Smooth muscle cell of the umbilical artery (primary cell): ENCODE measurements around the gene KCNK15. TPM values are rescaled to one million over a fixed set of nuclear protein-coding genes. Genes with fewer than 3 reads are reported as not detected.

Source experiments
- total RNA-seq: library from RNA; depleted of rRNA; stranded (reverse); fragments of >200 nt; gene quantifications from 2 replicates; pipeline ENCODE4 v1.2.3, GENCODE V29; 2014

KCNK15 gene
- total RNA-seq = 0.09 TPM in 1 of 2 replicates, not detected in the other

GRCh38 chr20:44745598-44746366 is at the start of gene KCNK15:
TSS of gene KCNK15 (plus strand) at chr20:44745865. CDS start at chr20:44745911, 46 bp downstream.

GRCh38 chr20:44714701-44715498 is 30.8 kb upstream of the KCNK15 start, which contains the start of gene CCN5:
TSS of gene CCN5 (plus strand) at chr20:44715369. CDS start at chr20:44715391, 22 bp downstream.

Other genes starting within 250 kb of the KCNK15 start
- gene SERINC3, start 223.8 kb upstream of the KCNK15 start, total RNA-seq = 74.9 and 90.9 TPM in 2 replicates
- 19.1 and 24.6 TPM in 2 replicates for gene PKIG, start 163.3 kb upstream of the KCNK15 start, total RNA-seq
- 6.0 and 9.2 TPM in 2 replicates for gene ADA, start 94.2 kb upstream of the KCNK15 start, total RNA-seq
- gene CCN5, start 30.5 kb upstream of the KCNK15 start, total RNA-seq = 0.05 and 0.30 TPM in 2 replicates
- gene RIMS4, start 64.7 kb downstream of the KCNK15 start, total RNA-seq = not detected in 2 replicates
- 92.1 and 154 TPM in 2 replicates for gene YWHAB, start 139.8 kb downstream of the KCNK15 start, total RNA-seq
- 6.2 and 19.2 TPM in 2 replicates for gene PABPC1L, start 164.2 kb downstream of the KCNK15 start, total RNA-seq
- 12.5 and 42.6 TPM in 2 replicates for gene TOMM34, start 214.5 kb downstream of the KCNK15 start, total RNA-seq
- 27.9 and 60.2 TPM in 2 replicates for gene STK4, start 220.6 kb downstream of the KCNK15 start, total RNA-seq